T-helper 17 cell (primary cell): Measurements from ENCODE around the gene MYL5. TPM values are rescaled to one million over a fixed set of nuclear protein-coding genes. Genes with fewer than 3 reads are reported as not detected.
"Not testable (repeated sequence)": the region's sequence is repeated elsewhere in the genome, so short reads cannot be mapped to it uniquely, and the experiment has no call there.

ENCODE experiments used
- ATAC-seq: fragments of 150-1000 bp; cut with Tn5 transposase; 2 replicates; pipeline ENCODE4 v1.10.0; 2021; ENCODE audit warnings: mild to moderate bottlenecking, moderate library complexity
- DNase-seq, 3 donors: peaks; one replicate each; pipeline versions ENCODE4 v3.0.0 to v3.0.0-alpha.2; 2020 to 2021
- H3K9me3 ChIP-seq: one replicate; pipeline ENCODE4 v1.7.0; 2013; ENCODE audit warnings: low read length, mild to moderate bottlenecking; ENCODE audit not compliant: control insufficient read depth, poor library complexity, severe bottlenecking
- H3K27ac Mint-ChIP-seq: one replicate; pipeline ENCODE4 v1.8.0; 2022; ENCODE audit warnings: mild to moderate bottlenecking, moderate library complexity, mixed read lengths
- H3K27me3 Mint-ChIP-seq: one replicate; pipeline ENCODE4 v1.8.0; 2022; ENCODE audit warnings: mixed read lengths
- H3K36me3 Mint-ChIP-seq: one replicate; pipeline ENCODE4 v1.8.0; 2022; ENCODE audit warnings: low read depth, mixed read lengths
- H3K4me1 Mint-ChIP-seq: one replicate; pipeline ENCODE4 v1.8.0; 2022; ENCODE audit warnings: mild to moderate bottlenecking, mixed read lengths
- H3K4me3 Mint-ChIP-seq: one replicate; pipeline ENCODE4 v1.8.0; 2022; ENCODE audit warnings: mild to moderate bottlenecking, moderate library complexity, mixed read lengths
- total RNA-seq, 4 donors: library from RNA in 2 of 4; stranded (reverse) in 2 of 4; gene quantifications; one replicate each; pipeline ENCODE4 v1.2.3 and lab custom pipeline; 2022 to 2026

Gene MYL5
- total RNA-seq, 2 donors from 2014 or later, result 20.3 to 22.9 TPM

GRCh38 chr4:725391-726234 lies 51.3 kb downstream of the MYL5 start:
- Mint-ChIP-seq H3K27me3 (no peaks in the 10 kb centered on the region), H3K4me1 (peaks cover 14% of the 10 kb centered on the region), H3K36me3 (no peaks in the 10 kb centered on the region), H3K4me3 (no peak overlapping the region), H3K27ac (no peak overlapping the region)
- no peak for DNase-seq
- no peaks in the 10 kb centered on the region for H3K9me3 ChIP-seq
- no peak for ATAC-seq

- Mint-ChIP-seq H3K27ac (peak overlapping the region; percentile 34), H3K4me1 (peaks cover 17% of the 10 kb centered on the region), H3K4me3 (no peak overlapping the region), H3K27me3 (no peaks in the 10 kb centered on the region), H3K36me3 (no peaks in the 10 kb centered on the region)
- DNase-seq (no peak), ATAC-seq (no peak)
- H3K9me3 ChIP-seq, result no peaks in the 10 kb centered on the region
Measured at GRCh38 chr4:726235-726787, 52.0 kb downstream of the MYL5 start.

GRCh38 chr4:726838-727237 lies 52.5 kb downstream of the MYL5 start:
- H3K27me3 Mint-ChIP-seq, result no peaks in the 10 kb centered on the region
- no peaks in the 10 kb centered on the region for H3K36me3 Mint-ChIP-seq
- DNase-seq (no peak), ATAC-seq (no peak)
- H3K4me3 Mint-ChIP-seq, result no peak overlapping the region
- H3K27ac Mint-ChIP-seq, result peak overlapping the region; percentile 34
- H3K9me3 ChIP-seq, result no peaks in the 10 kb centered on the region
- H3K4me1 Mint-ChIP-seq, result peaks cover 17% of the 10 kb centered on the region

GRCh38 chr4:727576-727975 lies 53.2 kb downstream of the MYL5 start:
- no peaks in the 10 kb centered on the region for H3K9me3 ChIP-seq
- ATAC-seq (no peak), DNase-seq (no peak)
- no peak overlapping the region for H3K4me3 Mint-ChIP-seq
- no peaks in the 10 kb centered on the region for H3K36me3 Mint-ChIP-seq
- no peaks in the 10 kb centered on the region for H3K27me3 Mint-ChIP-seq
- H3K27ac Mint-ChIP-seq, result peak overlapping the region; percentile 56
- H3K4me1 Mint-ChIP-seq, result peaks cover 17% of the 10 kb centered on the region

- H3K36me3 Mint-ChIP-seq, result no peaks in the 10 kb centered on the region
- H3K4me1 Mint-ChIP-seq, result peaks cover 13% of the 10 kb centered on the region
- H3K4me3 Mint-ChIP-seq, result no peak overlapping the region
- no peaks in the 10 kb centered on the region for H3K9me3 ChIP-seq
- H3K27me3 Mint-ChIP-seq, result no peaks in the 10 kb centered on the region
- no peak for DNase-seq
- no peak for ATAC-seq
- H3K27ac Mint-ChIP-seq, result no peak overlapping the region
Measured at GRCh38 chr4:729336-730315, 55.3 kb downstream of the MYL5 start.

- H3K9me3 ChIP-seq, result no peaks in the 10 kb centered on the region
- Mint-ChIP-seq H3K27ac (peak overlapping the region; percentile 84), H3K36me3 (no peaks in the 10 kb centered on the region), H3K4me1 (peaks cover 13% of the 10 kb centered on the region), H3K27me3 (no peaks in the 10 kb centered on the region), H3K4me3 (no peak overlapping the region)
- no peak for ATAC-seq
- no peak for DNase-seq
Measured at GRCh38 chr4:730511-730910, 56.2 kb downstream of the MYL5 start.

- H3K9me3 ChIP-seq, H3K4me3 Mint-ChIP-seq, H3K27me3 Mint-ChIP-seq, DNase-seq, H3K36me3 Mint-ChIP-seq, ATAC-seq: not testable (repeated sequence)
- Mint-ChIP-seq H3K27ac (peak overlapping the region; percentile 84), H3K4me1 (peaks cover 13% of the 10 kb centered on the region)
Measured at GRCh38 chr4:730946-731904, 56.9 kb downstream of the MYL5 start.

Other genes with a start within 250 kb of the MYL5 start
- 10 to 100 TPM; 26.3 to 38.9 TPM for gene ZNF721, start 175.4 kb upstream of the MYL5 start, total RNA-seq
- gene PIGG, start 175.3 kb upstream of the MYL5 start, total RNA-seq, result 10 to 100 TPM; 68.1 to 69.8 TPM
- gene TMEM271, start 98.2 kb upstream of the MYL5 start, total RNA-seq, result not detected
- 10 to 100 TPM; 10.2 to 11.5 TPM for gene PDE6B, start 49.0 kb upstream of the MYL5 start, total RNA-seq
- gene ATP5ME, start 266 bp upstream of the MYL5 start, total RNA-seq, result 100 to 1,000 TPM in 1 of 2 donors, 10 to 100 TPM in 1; 98.4 to 120 TPM
- 1 to 10 TPM; 1.1 to 2.7 TPM for gene SLC49A3, start 14.6 kb downstream of the MYL5 start, total RNA-seq
- 10 to 100 TPM; 31.3 to 38.0 TPM for gene PCGF3, start 31.3 kb downstream of the MYL5 start, total RNA-seq
- gene CPLX1, start 151.6 kb downstream of the MYL5 start, total RNA-seq, result 1 to 10 TPM; 3.1 to 3.7 TPM